C1 segment of cervical spinal cord (tissue), 14 donors: ENCODE data around the gene TMEM17.

Experiments used
- DNase-seq, 14 donors: peaks; one replicate each; lab custom pipeline; 2025; lab: John Stamatoyannopoulos, UW

The TMEM17 gene

GRCh38 chr2:62456721-62457539 lies 49.1 kb downstream of the TMEM17 start:
- DNase-seq: peak in 12 of 14 donors; percentile 27 to 81 (median 62)

GRCh38 chr2:62455957-62456692 lies 49.9 kb downstream of the TMEM17 start:
- no peak for DNase-seq

GRCh38 chr2:62453955-62454354 lies 52.0 kb downstream of the TMEM17 start:
- DNase-seq: no peak

- DNase-seq: peak in 1 of 14 donors; percentile 16
Measured at GRCh38 chr2:62452701-62453454, 53.1 kb downstream of the TMEM17 start.

- DNase-seq: no peak
Measured at GRCh38 chr2:62450716-62451191, 55.2 kb downstream of the TMEM17 start.
